Measurements from ENCODE around the gene RAP1A.
"Not testable (repeated sequence)": the region's sequence is repeated elsewhere in the genome, so short reads cannot be mapped to it uniquely, and the experiment has no call there.

RAP1A gene

GRCh38 chr1:111631502-111631901 is 11.9 kb downstream of the RAP1A start:
- Mint-ChIP-seq H3K4me3 (peak overlapping the region; percentile 58), H3K4me1 (peaks cover 73% of the 10 kb centered on the region), H3K27ac (peak overlapping the region; percentile 43), H3K9me3 (no peaks in the 10 kb centered on the region), H3K36me3 (peaks cover 90% of the 10 kb centered on the region)
- DNase-seq (ENCODE audit: low spot score in 2 of 2) (no peak), ATAC-seq (peak; percentile 82)

DNA sequence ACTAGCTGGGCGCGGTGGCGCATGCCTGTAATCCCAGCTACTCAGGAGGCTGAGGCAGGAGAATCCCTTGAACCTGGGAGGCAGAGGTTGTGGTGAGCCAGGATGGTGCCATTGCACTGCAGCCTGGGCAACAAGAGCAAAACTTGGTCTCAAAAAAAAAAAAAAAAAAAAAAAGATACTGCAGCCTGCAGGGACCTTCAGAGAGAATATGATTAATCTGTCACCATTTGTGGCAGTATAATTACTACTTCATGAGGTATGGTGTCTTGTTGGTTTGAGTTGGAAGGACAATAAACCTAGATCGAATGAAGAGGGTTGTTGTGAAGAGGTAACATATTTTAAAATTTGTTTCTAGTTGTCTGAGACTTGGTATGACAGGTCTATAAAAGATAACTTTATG is 13.2 kb downstream of the RAP1A start:
- peaks cover 74% of the 10 kb centered on the region for H3K4me1 Mint-ChIP-seq
- not testable (repeated sequence) for DNase-seq (ENCODE audit: low spot score in 2 of 2); H3K9me3 Mint-ChIP-seq
- H3K4me3 Mint-ChIP-seq, result peak overlapping the region; percentile 58
- ATAC-seq, result peak; percentile 61
- H3K27ac Mint-ChIP-seq, result peak overlapping the region; percentile 43
- H3K36me3 Mint-ChIP-seq, result peaks cover 89% of the 10 kb centered on the region

- peaks cover 89% of the 10 kb centered on the region for H3K36me3 Mint-ChIP-seq
- peaks cover 75% of the 10 kb centered on the region for H3K4me1 Mint-ChIP-seq
- H3K9me3 Mint-ChIP-seq, result no peaks in the 10 kb centered on the region
- ATAC-seq (peak; percentile 41), DNase-seq (ENCODE audit: low spot score in 2 of 2) (no peak)
- peak overlapping the region; percentile 58 for H3K4me3 Mint-ChIP-seq
- no peak overlapping the region for H3K27ac Mint-ChIP-seq
These were observed 14.2 kb downstream of the RAP1A start for GRCh38 chr1:111633736-111634247.

GRCh38 chr1:111635324-111636009 is 15.9 kb downstream of the RAP1A start:
- Mint-ChIP-seq H3K9me3 (no peaks in the 10 kb centered on the region), H3K27ac (no peak overlapping the region), H3K4me3 (no peak overlapping the region), H3K36me3 (peaks cover 88% of the 10 kb centered on the region), H3K4me1 (peaks cover 70% of the 10 kb centered on the region)
- no peak for DNase-seq (ENCODE audit: low spot score in 2 of 2)
- ATAC-seq, result no peak

- Mint-ChIP-seq H3K27ac (no peak overlapping the region), H3K9me3 (no peaks in the 10 kb centered on the region), H3K36me3 (peaks cover 85% of the 10 kb centered on the region), H3K4me3 (peak overlapping the region; percentile 43), H3K4me1 (peaks cover 51% of the 10 kb centered on the region)
- ATAC-seq, result no peak
- DNase-seq (ENCODE audit: low spot score in 2 of 2), result no peak
These were observed 18.7 kb downstream of the RAP1A start for GRCh38 chr1:111638320-111638719.

GRCh38 chr1:111639602-111640198 is 20.1 kb downstream of the RAP1A start:
- Mint-ChIP-seq H3K9me3 (no peaks in the 10 kb centered on the region), H3K4me3 (no peak overlapping the region), H3K27ac (no peak overlapping the region), H3K4me1 (peaks cover 55% of the 10 kb centered on the region), H3K36me3 (peaks cover 94% of the 10 kb centered on the region)
- ATAC-seq (no peak), DNase-seq (ENCODE audit: low spot score in 2 of 2) (no peak)

DNA sequence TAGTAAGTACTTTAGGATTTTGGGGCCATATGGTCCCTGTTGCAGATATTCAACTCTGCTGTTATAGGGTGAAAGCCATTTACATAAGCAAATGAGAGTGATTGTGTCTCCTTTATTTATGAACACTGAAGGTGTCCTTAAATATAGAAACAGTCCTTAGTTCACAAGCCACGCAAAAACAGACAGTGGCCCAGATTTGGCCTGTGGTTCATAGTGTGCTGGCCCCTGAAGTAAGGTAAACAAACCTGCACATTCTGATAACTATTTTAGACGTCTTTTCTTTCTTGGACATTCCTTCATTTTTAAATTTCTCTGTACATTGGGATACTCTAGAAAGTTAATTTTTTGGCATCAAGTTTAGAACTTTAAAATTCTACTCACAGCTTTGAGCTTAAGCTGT is 23.5 kb downstream of the RAP1A start:
- H3K4me1 Mint-ChIP-seq, result peaks cover 65% of the 10 kb centered on the region
- peaks cover 94% of the 10 kb centered on the region for H3K36me3 Mint-ChIP-seq
- H3K9me3 Mint-ChIP-seq, result no peaks in the 10 kb centered on the region
- DNase-seq (ENCODE audit: low spot score in 2 of 2) (no peak), ATAC-seq (no peak)
- H3K27ac Mint-ChIP-seq, result peak overlapping the region; percentile 71
- no peak overlapping the region for H3K4me3 Mint-ChIP-seq

GRCh38 chr1:111643696-111644095 is 24.1 kb downstream of the RAP1A start:
- ATAC-seq (no peak), DNase-seq (ENCODE audit: low spot score in 2 of 2) (no peak)
- Mint-ChIP-seq H3K27ac (peak overlapping the region; percentile 71), H3K36me3 (peaks cover 94% of the 10 kb centered on the region), H3K9me3 (no peaks in the 10 kb centered on the region), H3K4me1 (peaks cover 65% of the 10 kb centered on the region), H3K4me3 (no peak overlapping the region)

DNA sequence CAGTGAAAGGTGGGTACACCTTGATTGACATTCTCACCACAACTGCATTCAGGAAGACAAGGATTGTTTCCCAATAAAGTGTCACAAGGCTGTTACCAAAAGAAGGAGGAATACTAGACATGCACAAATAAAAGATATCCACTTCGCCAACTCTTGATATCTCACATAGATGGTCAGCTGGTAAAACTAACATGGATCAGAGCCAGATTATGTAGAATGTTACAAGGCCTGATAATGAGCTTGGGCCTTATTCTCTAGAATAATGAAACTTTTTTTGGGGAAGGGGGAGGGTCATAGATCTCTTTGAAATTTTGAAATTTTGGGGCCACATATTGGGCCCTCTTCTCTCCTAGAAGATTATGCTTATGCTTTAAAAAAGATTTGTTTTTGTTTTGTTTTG is 24.9 kb downstream of the RAP1A start:
- DNase-seq (ENCODE audit: low spot score in 2 of 2), result no peak
- no peaks in the 10 kb centered on the region for H3K9me3 Mint-ChIP-seq
- peaks cover 95% of the 10 kb centered on the region for H3K36me3 Mint-ChIP-seq
- peak overlapping the region; percentile 64 for H3K27ac Mint-ChIP-seq
- peaks cover 66% of the 10 kb centered on the region for H3K4me1 Mint-ChIP-seq
- no peak for ATAC-seq
- no peak overlapping the region for H3K4me3 Mint-ChIP-seq

GRCh38 chr1:111647736-111648135 is 28.1 kb downstream of the RAP1A start:
- Mint-ChIP-seq H3K4me3 (peak overlapping the region; percentile 36), H3K4me1 (peaks cover 66% of the 10 kb centered on the region), H3K36me3 (peaks cover 96% of the 10 kb centered on the region), H3K9me3 (no peaks in the 10 kb centered on the region), H3K27ac (peak overlapping the region; percentile 83)
- DNase-seq (ENCODE audit: low spot score in 2 of 2) (no peak), ATAC-seq (no peak)

GRCh38 chr1:111648806-111649205 is 29.2 kb downstream of the RAP1A start:
- DNase-seq (ENCODE audit: low spot score in 2 of 2), result no peak
- peaks cover 70% of the 10 kb centered on the region for H3K4me1 Mint-ChIP-seq
- no peaks in the 10 kb centered on the region for H3K9me3 Mint-ChIP-seq
- H3K27ac Mint-ChIP-seq, result peak overlapping the region; percentile 83
- peak overlapping the region; percentile 8 for H3K4me3 Mint-ChIP-seq
- ATAC-seq, result no peak
- H3K36me3 Mint-ChIP-seq, result peaks cover 96% of the 10 kb centered on the region

- Mint-ChIP-seq H3K4me3 (peak overlapping the region; percentile 8), H3K9me3 (no peaks in the 10 kb centered on the region), H3K36me3 (peaks cover 93% of the 10 kb centered on the region), H3K4me1 (peaks cover 72% of the 10 kb centered on the region), H3K27ac (peak overlapping the region; percentile 83)
- ATAC-seq, result no peak
- DNase-seq (ENCODE audit: low spot score in 2 of 2), result no peak
These were observed 29.6 kb downstream of the RAP1A start for GRCh38 chr1:111649227-111649626.

DNA sequence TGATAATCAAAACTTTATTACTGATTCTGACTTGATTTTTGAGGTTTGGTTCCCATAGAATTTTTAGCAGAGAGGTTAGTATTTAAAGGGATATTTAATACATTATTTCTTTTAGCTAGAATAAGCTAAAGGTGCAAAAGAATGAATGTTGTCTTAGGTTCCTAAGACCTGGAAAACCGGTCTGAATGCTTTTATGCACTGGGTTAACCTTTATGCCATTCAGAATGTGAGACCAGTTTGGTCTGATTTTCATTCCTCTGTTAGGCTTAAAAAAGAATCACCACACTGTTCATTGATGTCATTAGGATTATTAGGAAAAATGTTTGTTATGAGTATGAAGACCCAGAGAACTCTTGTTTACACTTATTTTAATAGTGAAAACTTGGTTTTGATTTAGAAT is 30.1 kb downstream of the RAP1A start:
- peaks cover 72% of the 10 kb centered on the region for H3K4me1 Mint-ChIP-seq
- DNase-seq (ENCODE audit: low spot score in 2 of 2) (no peak), ATAC-seq (no peak)
- peaks cover 89% of the 10 kb centered on the region for H3K36me3 Mint-ChIP-seq
- H3K27ac Mint-ChIP-seq, result no peak overlapping the region
- H3K9me3 Mint-ChIP-seq, result no peaks in the 10 kb centered on the region
- H3K4me3 Mint-ChIP-seq, result no peak overlapping the region

DNA sequence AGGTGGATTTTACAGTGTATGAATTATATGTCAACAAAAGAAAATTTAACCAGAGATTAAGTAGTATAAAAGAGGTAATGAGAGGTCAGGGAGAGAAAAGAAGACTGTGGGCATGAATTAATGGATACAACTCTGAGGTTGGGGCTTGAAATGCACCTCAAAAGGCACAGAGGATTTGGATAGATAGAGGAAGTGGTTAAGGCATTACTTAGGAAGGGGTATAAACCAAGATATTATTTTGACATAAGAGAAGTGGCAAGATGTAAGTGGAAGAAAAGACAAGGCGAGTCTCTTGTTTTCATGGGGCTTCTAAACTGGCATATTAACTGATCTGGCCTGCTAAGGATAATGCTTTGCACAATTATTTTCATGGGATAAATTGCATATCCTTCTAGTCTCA is 34.1 kb downstream of the RAP1A start:
- ATAC-seq (no peak), DNase-seq (ENCODE audit: low spot score in 2 of 2) (no peak)
- H3K4me1 Mint-ChIP-seq, result peaks cover 55% of the 10 kb centered on the region
- no peak overlapping the region for H3K4me3 Mint-ChIP-seq
- H3K36me3 Mint-ChIP-seq, result peaks cover 49% of the 10 kb centered on the region
- no peaks in the 10 kb centered on the region for H3K9me3 Mint-ChIP-seq
- peak overlapping the region; percentile 5 for H3K27ac Mint-ChIP-seq

DNA sequence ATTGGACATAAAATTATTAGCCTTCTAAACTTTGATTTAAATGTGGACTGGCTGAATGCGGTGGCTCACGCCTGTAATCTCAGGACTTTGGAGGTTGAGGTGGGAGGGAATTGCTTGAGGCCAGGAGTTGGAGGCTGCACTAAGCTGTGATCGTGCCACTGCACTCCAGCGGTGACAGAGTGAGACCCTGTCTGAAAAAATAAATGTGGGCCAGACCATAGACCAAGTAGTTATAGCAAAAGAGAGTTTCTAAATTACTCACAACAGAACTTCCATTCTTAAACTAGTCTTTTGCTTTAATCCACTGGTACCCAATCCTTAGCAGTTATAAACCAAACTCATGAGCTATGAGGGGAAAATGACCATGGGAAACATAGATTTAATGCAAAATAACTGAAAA is 35.2 kb downstream of the RAP1A start:
- DNase-seq (ENCODE audit: low spot score in 2 of 2) (peak in 1 of 2 donors; percentile 60), ATAC-seq (peak; percentile 95)
- H3K4me1 Mint-ChIP-seq, result peaks cover 47% of the 10 kb centered on the region
- H3K4me3 Mint-ChIP-seq, result peak overlapping the region; percentile 31
- H3K9me3 Mint-ChIP-seq, result no peaks in the 10 kb centered on the region
- H3K27ac Mint-ChIP-seq, result peak overlapping the region; percentile 33
- peaks cover 38% of the 10 kb centered on the region for H3K36me3 Mint-ChIP-seq

All from stimulated activated effector memory CD8-positive, alpha-beta T cell treated with anti-CD3 and anti-CD28 coated beads, Interleukin-12 subunit alpha, Interleukin-12 subunit beta, amount 100 ng/mL, for 72 hours (primary cell).